Activated CD4-positive, alpha-beta T cell treated with anti-CD3 and anti-CD28 coated beads, Interleukin-2, amount 50 U/mL, for 24 hours (primary cell): ENCODE results near the gene MGME1.

Source experiments
- DNase-seq, 2 donors: peaks; one replicate each; pipeline ENCODE4 v3.0.0-alpha.2; 2020; ENCODE audit warnings: low read depth in 1 of 2, low spot score in 1 of 2

Gene MGME1

GRCh38 chr20:17992224-17992637 lies 23.4 kb downstream of the MGME1 start:
- peak in 1 of 2 donors; percentile 14 for DNase-seq

- no peak for DNase-seq
Observed at GRCh38 chr20:17992847-17993513, 24.2 kb downstream of the MGME1 start.

GRCh38 chr20:17993546-17993945 lies 24.7 kb downstream of the MGME1 start:
- DNase-seq, result no peak

DNA sequence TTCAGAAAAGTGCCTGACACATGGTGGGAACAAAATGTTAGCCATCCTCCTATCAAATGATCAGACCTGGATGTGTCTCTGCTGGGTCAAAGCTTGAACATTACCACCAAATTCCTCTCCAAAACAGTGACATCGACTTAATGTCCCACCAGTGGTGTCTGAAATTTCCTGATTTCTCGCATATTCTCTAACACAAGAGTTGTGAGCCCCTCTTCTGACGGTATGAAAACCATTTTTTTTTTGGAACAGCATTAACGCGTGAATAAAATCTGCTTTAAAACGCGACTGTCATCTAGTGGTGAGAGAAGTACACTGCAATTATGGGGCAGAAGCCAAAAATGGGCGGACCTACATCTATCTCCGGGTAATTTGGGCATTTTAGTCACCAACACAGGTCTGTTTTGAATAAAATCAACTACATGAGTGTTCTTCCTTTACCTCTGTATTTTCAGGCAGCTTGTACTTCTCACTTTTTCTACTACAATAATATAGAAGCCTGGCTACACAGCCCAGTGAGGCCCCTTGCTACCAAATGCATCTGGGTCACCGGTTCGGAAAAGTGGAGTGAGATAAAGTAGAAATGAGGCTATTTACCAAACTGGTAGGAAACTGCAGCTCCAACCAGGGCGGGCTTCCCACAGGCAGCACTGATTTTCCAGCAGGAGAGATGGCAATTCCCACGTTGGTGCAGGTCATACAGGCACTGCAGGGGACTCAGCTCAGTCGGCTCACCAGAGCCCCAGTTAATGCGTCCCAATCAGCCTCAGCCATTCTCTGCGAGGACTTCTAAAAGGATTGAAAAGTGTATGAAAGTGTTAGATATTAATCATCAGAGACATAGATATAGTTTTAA lies 27.4 kb downstream of the MGME1 start:
- DNase-seq, result peak in 1 of 2 donors; percentile 37

GRCh38 chr20:17998446-17998845 lies 29.6 kb downstream of the MGME1 start:
- no peak for DNase-seq

- no peak for DNase-seq
Observed at GRCh38 chr20:17999566-17999965, 30.7 kb downstream of the MGME1 start.

DNA sequence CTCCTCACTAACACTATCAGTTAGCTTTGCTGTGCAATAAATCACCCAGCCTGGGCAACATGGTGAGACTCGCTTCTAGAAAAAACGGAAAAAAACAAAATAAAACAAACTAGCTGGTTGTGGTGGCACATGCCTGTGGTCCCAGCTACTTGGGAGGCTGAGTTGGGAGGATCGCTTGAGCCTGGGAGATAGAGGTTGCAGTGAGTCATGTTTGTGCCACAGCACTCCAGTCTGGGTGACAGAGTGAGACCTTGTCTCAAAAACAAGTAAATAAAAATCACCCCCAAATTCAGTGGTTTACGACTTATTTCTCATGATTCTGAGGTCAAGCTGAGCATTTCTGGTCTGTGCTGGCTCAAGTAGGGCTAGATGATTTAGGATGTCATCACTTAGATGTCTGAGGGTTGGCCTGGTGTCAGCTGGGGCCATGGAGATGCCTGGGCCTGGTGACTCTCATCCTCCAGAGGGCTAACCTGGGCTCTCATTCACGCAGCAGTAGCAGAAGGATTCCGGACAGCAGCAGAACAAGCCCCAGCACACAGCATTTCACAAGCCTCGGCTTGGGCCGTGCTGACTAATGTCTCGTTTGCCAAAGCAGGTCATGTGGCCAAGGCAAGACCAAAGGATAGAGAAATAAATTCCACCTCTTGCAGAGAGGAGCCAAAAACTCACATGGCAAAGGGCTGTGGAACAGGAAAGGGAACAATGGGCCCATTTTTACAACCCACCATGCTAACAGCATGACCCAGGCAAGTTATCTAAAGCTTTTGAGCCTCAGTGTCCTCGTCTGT lies 32.5 kb downstream of the MGME1 start:
- no peak for DNase-seq

DNA sequence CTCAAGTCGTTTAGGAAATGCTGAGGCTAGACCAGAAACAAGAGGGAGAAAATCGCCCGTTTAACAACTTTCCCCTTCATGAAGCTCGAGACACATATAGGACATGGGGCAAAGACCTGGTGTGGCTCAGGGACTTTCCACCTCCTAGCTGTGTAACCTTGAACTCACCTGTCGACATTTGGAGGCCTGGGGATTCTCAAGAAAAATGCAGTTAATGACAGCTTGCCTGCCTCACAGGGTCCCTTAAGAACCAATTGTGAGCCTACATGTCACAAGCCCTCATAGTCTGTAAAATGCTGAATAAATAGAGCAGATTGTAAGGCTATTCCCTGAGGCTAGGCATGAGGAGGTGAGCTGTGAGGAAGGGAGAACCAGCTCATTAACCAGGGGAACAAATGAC lies 35.1 kb downstream of the MGME1 start:
- no peak for DNase-seq

DNA sequence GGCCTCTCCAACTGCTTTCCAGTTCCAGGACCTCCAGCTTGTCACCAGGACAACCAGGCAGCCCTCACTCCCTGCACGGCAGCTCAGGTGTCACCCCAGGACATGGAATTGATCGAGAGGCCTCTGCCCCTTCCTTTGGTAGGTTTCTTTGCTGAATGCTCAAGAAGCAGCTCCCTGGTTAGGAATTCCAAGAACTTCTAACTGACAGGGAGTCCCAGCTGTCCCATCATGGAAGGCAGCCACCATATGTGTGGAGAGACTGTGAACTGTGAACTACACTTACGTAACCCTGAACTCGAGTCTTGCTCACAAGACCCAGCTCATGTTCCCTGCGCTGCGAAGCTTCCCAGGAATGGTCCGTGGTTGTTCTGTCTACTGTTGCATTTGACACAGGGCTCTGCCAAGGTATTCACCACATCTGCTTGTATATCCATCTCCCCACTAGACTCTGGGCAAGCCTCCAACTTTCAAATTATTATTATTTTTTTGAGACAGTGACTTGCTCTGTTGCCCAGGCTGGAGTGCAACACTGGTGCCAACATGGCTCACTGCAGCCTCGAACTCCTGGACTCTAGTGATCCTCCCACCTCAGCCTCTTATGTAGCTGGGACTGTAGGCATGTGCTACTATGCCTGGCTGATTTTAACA lies 35.7 kb downstream of the MGME1 start:
- DNase-seq, result no peak

- DNase-seq, result no peak
Observed at GRCh38 chr20:18005170-18005989, 36.6 kb downstream of the MGME1 start.

DNA sequence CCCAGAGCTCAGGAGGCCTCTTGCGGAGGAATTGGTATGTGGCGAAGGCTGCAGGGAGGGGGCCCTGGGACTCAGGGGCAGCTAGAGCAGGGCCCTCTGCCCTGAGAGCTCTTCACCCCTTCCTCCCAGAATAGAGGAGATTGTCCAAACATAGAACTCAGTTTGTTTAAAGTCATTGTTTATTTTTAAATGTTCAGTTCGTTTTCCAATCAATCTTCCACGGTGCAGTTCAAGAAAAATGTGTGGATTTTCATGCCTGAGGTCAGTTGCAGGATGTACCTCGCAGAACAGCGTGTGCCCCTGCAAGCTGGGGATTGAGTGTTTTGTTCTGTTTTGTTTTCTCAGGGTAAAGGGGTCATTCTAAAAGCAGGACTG lies 37.2 kb downstream of the MGME1 start:
- no peak for DNase-seq

- DNase-seq, result no peak
Observed at GRCh38 chr20:18006684-18007083, 37.9 kb downstream of the MGME1 start.

DNA sequence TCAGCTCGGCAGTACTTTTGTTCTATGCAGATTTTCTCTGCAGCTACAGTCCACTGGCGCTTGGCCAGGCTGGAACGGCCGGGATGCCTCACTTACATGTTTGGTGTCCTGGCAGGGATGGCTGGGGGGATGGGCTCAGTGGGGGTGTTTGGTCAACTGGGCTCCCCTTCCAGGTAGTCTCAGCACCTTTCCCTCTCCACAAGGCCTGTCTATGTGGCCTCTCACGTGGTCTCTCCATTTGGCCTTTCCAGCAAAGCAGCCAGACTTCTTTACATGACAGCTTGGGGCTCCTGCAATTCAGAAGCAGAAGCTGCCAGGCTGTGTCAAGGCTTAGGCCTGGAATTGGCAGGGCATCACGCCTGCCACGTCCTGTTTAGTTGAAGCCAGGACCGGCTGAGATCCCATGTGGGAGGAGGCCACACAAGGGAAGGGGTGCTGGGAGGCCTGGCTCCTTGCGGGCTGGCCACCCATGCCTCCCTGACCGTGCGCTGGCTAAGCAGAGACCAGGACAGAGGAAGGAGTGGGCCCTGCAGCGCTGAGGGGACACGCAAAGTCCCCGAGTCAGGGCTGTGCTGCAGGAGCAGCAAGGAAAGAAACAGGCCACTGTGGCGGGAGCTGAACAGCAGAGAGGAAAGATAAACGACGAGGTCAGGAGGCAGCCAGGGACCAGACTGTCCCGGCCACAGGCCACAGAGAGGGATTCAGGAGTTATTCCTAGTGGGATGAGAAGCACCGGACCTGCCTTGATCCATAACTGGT lies 38.9 kb downstream of the MGME1 start:
- DNase-seq, result no peak

DNA sequence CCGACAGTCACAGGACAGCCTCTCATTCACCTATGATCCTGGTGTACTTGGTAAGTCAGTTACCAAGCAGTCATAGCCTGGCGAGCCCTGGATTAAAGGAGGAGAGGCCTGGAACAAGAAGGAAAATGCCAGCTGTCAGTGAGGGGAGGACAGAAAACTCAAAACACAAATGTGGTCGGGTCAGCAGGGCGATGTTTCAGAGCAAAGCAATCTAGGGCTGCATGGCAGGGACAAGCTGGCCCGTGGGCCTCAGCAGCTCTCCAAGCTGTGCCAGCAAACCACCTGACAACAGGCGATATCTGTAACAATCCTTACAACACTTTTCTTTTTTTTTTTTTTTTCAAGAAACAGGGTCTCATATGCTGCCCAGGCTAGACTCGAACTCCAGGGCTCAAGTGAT lies 40.3 kb downstream of the MGME1 start:
- DNase-seq, result no peak

GRCh38 chr20:18011482-18011881 lies 42.7 kb downstream of the MGME1 start:
- no peak for DNase-seq

- no peak for DNase-seq
Observed at GRCh38 chr20:18011951-18012645, 43.3 kb downstream of the MGME1 start.

GRCh38 chr20:18012901-18013300 lies 44.1 kb downstream of the MGME1 start:
- DNase-seq, result no peak

GRCh38 chr20:18014411-18014810 lies 45.6 kb downstream of the MGME1 start:
- DNase-seq, result no peak

GRCh38 chr20:18016772-18017171 lies 48.0 kb downstream of the MGME1 start:
- DNase-seq, result no peak
